H1 (cell line): ENCODE results near the gene MGMT. TPM values are rescaled to one million over a fixed set of nuclear protein-coding genes. Genes with fewer than 3 reads are reported as not detected.

ENCODE experiments used
- polyA plus RNA-seq, 7 experiments: library from polyadenylated mRNA; depleted of rRNA in 3 of 7; stranded (reverse) in 5 of 7; unstranded in 2 of 7; fragments of >200 nt in 5 of 7; fragments of 200-250 nt in 2 of 7; gene quantifications; 1 replicate in 5 of 7; 2 replicates in 1 of 7; 4 replicates in 1 of 7; pipeline versions ENCODE4 v1.2.1 to v1.2.3, GENCODE V29; 2011 to 2013; ENCODE audit warnings: missing spikeins in 2 of 7, mixed read lengths in 2 of 7
- total RNA-seq: library from RNA; stranded (reverse); fragmentation: NEBNext Ultra II Directional; extraction: Animal tissue kit (Norgen Biotek cat#: 25700); gene quantifications from 2 replicates; pipeline ENCODE4 v1.2.1, GENCODE V29; 2021
- TF ChIP-seq, protein P1 (sequence below): IDR thresholded peaks from 2 replicates; pipeline ENCODE4 v1.6.1; 2012; ENCODE audit warnings: inconsistent platforms

Gene MGMT
- total and polyA plus RNA-seq, 2 of the 8 experiments (the other 6 are each of a cell fraction or from before 2014, with no cell fraction given) = 9.9 to 10.7 TPM

DNA sequence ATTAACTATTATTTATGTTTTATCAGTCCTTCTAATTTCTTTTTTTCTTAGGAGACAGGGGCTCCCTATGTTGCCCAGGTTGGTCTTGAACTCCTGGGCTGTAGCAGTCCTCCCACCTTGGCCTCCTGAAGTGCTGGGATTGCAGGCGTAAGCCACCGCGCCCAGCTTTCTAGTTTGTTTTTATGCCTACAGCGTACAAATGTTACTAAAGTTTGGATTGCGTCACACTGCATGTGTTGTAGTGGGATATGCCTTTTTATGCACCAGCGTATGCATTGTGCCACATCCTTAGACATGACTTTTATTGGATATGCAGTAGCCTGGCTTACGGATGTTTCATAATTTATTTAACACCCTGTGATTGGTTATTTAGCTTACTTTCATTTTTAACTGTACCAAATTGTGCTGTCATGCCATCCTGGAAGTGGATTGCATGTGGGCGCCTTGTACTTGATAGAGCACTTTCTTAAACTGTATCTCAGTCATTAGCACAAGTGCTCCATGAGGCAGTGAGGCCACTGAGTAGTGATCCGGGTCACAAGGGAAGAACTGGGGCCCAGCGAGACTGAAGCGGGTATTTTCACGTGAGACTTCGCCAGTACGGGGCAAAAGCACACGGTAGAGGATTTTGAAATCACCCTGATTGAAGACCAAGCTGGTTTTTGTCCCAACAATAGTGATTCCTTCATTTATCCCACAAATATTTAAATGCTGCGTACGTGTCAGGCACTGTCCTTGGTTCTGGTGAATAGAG is 165.0 kb downstream of the MGMT start (continued):
- TF ChIP-seq, protein P1, sequence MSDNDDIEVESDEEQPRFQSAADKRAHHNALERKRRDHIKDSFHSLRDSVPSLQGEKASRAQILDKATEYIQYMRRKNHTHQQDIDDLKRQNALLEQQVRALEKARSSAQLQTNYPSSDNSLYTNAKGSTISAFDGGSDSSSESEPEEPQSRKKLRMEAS = no peak
